HG03135 (cell line): ENCODE data around the gene DAZL.
A peak's percentile ranks its signal among the peaks of the same experiment; 100 is the strongest.

ENCODE experiments used
- ATAC-seq: cut with Tn5 transposase; IDR thresholded peaks from one replicate; pipeline ENCODE4 v1.9.1; 2021; ENCODE audit warnings: mild to moderate bottlenecking, moderate library complexity; ENCODE audit not compliant: unreplicated experiment

The DAZL gene

GRCh38 chr3:16596352-16597032 is 8.7 kb downstream of the DAZL start:
- peak; percentile 53 for ATAC-seq

GRCh38 chr3:16595778-16596177 is 9.4 kb downstream of the DAZL start:
- ATAC-seq: no peak

GRCh38 chr3:16589867-16590624 is 15.2 kb downstream of the DAZL start:
- ATAC-seq: peak; percentile 99

GRCh38 chr3:16589120-16589519 is 16.1 kb downstream of the DAZL start:
- ATAC-seq: no peak

- no peak for ATAC-seq
These were observed 17.6 kb downstream of the DAZL start for GRCh38 chr3:16587681-16588060.

- no peak for ATAC-seq
These were observed 18.1 kb downstream of the DAZL start for GRCh38 chr3:16587047-16587680.

- no peak for ATAC-seq
These were observed 20.3 kb downstream of the DAZL start for GRCh38 chr3:16584880-16585279.

- no peak for ATAC-seq
These were observed 21.7 kb downstream of the DAZL start for GRCh38 chr3:16583551-16583950.

GRCh38 chr3:16570113-16570512 is 35.1 kb downstream of the DAZL start:
- ATAC-seq: no peak

GRCh38 chr3:16568532-16568931 is 36.7 kb downstream of the DAZL start:
- ATAC-seq: no peak

- ATAC-seq: no peak
These were observed 37.1 kb downstream of the DAZL start for GRCh38 chr3:16568115-16568514.

- ATAC-seq: no peak
These were observed 45.4 kb downstream of the DAZL start for GRCh38 chr3:16559653-16560365.

- ATAC-seq: no peak
These were observed 51.1 kb downstream of the DAZL start for GRCh38 chr3:16554126-16554525.

GRCh38 chr3:16552757-16553156 is 52.5 kb downstream of the DAZL start:
- ATAC-seq: no peak

GRCh38 chr3:16551342-16551976 is 53.8 kb downstream of the DAZL start:
- no peak for ATAC-seq

GRCh38 chr3:16550676-16551341 is 54.4 kb downstream of the DAZL start:
- peak; percentile 83 for ATAC-seq

- no peak for ATAC-seq
These were observed 54.9 kb downstream of the DAZL start for GRCh38 chr3:16550305-16550675.

- ATAC-seq: no peak
These were observed 56.5 kb downstream of the DAZL start for GRCh38 chr3:16548721-16549120.

GRCh38 chr3:16547561-16548357 is 57.5 kb downstream of the DAZL start:
- no peak for ATAC-seq
